GM19395 (cell line): ENCODE data around the gene KPNA6.
"Not testable (repeated sequence)": the region's sequence is repeated elsewhere in the genome, so short reads cannot be mapped to it uniquely, and the experiment has no call there.

ENCODE experiments used
- ATAC-seq: cut with Tn5 transposase; IDR thresholded peaks from one replicate; pipeline ENCODE4 v1.9.1; 2021; ENCODE audit warnings: mild to moderate bottlenecking, moderate library complexity; ENCODE audit not compliant: unreplicated experiment

Gene KPNA6

DNA sequence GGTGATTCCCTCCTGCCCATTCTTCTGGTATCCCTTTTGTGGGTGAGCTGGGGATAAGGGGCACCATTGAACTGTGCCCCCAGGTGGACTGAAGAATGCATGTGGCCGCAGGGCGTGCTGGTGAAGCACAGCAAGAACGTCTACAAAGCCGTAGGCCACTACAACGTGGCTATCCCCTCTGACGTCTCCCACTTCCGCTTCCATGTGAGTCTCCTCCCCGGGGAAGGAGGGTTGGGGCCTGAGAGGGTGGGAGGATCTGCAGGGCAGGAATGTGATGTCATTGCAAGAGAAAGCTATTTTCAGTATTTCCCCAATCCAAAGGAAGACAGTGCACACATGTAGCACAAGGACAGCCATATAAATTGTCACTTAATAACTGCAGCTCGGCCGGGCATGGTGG lies 7.5 kb upstream of the KPNA6 start:
- no peak for ATAC-seq

DNA sequence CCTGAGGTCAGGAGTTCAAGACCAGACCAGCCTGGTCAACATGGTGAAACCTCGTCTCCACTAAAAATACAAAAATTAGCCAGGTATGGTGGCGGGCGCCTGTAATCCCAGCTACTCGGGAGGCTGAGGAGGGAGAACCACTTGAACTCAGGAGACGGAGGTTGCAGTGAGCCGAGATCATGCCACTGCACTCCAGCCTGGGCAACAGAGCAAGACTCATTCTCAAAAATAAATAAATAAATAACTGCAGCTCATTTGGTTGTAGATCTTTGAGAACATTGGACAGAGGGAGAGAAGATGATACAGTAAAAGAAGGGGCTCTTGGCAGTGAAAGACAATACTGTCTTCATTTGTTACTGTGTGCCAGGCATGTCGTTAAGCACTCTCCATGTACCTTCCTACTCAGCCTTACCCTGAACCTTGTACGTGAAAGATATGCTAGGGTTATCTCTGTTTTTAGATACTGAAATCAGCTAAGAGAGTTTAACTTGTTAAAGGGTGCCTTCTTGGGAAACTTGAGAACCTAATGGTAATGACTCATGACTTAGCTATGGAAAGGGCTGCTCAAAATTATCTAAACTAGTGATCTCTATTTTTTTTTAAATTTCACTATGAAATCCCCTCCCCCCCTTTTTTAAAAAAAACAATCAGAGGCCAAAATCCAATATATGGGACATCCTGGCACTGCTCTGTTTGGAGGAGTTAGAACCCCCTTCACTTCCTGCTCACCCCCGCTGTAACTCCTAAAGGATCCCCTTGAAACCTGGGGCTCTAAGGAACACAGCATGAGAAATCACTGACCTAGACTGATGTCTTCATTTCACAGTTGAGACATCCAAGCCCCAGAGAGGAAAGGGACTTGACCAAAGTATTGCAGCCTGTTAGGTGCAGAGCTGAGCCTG lies 6.8 kb upstream of the KPNA6 start:
- no peak for ATAC-seq

DNA sequence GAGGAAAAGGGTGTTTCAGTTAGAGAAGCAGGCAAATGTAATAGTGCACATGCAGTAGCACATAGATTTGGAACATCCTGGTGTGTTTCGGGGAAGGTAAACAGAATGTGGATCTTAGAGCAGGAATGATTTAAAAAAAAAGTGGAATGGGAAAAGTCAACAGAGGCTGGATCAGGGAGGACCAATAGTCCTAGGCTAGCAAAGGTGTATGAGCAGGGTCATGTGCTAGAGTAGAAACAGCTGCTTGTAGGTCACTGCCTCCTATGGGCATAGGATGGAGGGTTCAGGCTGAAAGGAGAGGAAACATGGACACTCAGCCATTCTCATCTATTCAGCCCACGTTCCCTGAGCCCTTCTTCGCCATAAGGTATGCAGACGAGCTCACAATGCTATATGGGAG lies 3.7 kb upstream of the KPNA6 start:
- ATAC-seq: no peak

- ATAC-seq: no peak
Observed at GRCh38 chr1:32105338-32105737, 2.5 kb upstream of the KPNA6 start.

GRCh38 chr1:32106663-32107275 lies 1.1 kb upstream of the KPNA6 start:
- ATAC-seq: no peak

GRCh38 chr1:32111040-32111623 lies 3.3 kb downstream of the KPNA6 start:
- no peak for ATAC-seq

DNA sequence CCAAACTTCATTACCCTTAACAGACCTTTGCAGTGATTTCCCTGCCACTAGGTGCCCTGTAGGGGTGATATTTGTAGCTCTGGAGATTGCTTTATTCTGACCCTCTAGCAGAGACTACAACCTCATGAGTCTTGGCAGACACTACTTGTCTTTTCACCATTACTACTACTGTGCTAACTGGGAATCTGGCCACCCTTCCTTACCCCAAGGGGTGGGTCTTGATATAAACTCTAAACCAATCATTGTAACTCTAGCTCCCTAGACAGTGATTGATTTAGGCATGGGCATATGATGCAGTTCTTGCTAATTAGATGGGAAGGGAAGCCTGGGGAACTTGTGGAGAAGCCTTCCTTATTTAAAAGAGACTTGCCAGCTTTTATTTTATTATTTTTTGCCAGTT lies 3.9 kb downstream of the KPNA6 start:
- ATAC-seq: no peak

DNA sequence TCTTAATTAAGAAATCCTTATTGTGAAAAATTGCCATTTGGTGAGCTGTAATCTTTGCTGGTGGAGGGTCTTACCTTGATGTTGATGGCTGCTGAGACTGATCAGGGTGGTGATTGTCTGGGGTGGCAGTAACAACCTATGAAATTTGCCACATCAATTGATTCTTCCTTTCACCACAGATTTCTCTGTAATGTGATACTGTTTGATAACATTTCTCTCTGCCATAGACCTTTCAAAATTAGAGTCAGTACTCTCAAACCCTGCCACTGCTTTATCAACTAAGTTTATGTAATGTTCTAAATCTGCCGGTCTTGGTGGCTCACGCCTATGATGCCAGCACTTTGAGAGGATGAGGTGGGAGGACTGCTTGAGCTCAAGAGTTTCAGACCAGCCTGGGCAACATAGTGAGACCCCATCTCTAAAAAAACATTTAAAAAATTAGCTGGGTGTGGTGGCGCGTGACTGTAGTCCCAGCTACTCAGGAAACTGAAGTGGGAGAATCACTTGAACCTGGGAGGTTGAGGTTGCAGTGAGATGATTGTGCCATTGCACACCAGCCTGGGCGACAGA lies 5.0 kb downstream of the KPNA6 start:
- ATAC-seq: no peak

DNA sequence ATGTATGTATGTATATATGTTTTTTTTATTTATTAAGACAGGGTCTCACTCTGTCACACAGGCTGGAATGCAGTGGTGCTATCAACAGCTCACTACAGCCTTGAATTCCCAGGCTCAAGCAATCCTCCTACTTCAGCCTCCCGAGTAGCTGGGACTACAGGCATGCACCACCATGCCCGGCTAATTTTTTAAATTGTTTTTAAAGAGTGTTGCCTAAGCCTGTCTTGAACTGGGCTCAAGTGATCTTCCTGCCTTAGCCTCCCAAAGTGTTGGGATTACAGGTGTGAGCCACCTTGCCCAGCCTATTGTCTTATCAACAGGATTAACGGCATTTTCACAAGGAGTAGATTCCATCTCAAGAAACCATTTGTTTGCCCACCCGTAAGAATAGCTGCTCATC lies 5.6 kb downstream of the KPNA6 start:
- ATAC-seq: not testable (repeated sequence)

DNA sequence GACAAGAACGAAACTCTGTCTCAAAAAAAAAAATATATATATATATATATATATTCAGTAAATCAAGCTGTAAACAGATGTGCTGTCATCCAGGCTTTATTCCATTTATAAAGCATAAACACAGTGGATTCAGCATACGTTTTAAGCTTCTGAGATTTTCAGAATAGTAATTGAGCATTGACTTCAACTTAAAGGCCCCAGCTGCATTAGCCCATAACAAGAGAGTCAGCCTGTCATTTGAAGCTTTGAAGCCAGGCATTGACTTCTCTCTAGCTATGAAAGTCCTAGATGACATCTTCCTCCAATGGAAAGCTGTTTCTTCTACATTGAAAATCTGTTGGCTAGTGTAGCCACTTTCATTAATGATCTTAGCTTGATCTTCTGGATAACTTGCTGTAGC lies 6.6 kb downstream of the KPNA6 start:
- ATAC-seq: no peak

DNA sequence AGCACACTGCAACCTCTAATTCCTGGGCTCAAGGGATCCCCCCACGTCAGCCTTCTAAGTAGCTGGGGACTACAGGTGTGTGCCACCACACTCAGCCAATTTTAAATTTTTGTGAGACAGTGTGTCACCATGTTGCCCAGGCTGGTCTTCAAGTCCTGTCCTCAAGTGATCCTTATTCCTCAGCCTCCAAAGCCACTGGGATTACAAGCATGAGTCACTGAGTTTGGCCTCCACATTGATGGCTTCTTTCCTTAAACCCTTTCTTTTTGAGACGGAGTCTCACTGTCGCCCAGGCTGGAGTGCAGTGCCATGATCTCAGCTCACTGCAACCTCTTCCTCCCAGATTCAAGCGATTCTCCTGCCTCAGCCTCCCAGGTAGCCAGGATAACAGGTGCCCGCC lies 7.6 kb downstream of the KPNA6 start:
- ATAC-seq: no peak

DNA sequence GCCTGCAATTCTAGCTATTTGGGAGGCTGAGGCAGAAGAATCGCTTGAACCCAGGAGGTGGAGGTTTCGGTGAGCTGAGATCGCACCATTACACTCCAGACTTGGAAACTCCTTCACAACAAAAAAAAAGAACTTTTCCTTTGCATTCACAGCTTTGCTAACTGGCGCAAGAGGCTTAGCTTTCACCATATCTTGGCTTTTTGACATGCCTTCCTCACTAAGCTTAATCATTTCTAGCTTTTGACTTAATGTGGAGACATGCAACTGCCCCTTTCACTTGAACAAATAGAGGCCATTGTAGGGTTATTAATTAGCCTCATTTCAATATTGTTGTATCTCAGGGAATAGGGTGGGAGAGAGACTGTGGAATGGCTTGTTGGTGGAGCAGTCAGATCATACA lies 8.7 kb downstream of the KPNA6 start:
- ATAC-seq: no peak

DNA sequence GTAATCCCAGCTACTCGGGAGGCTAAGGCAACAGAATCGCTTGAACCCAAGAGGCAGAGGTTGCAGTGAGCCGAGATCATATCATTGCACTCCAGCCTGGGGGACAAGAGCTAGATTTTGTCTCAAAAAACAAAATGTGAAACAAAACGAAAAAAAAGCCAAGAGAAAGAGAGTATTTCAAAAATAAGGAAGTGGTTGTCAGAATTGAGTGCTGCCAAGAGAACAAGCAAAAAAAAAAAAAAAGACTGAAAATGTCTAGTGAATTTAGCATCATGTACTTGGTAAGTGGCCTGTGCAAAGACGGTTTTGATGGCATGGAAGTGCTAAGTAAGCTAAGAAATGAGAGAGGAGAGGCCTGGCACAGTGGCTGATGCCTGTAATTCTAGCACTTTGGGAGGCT lies 14.3 kb downstream of the KPNA6 start:
- no peak for ATAC-seq

DNA sequence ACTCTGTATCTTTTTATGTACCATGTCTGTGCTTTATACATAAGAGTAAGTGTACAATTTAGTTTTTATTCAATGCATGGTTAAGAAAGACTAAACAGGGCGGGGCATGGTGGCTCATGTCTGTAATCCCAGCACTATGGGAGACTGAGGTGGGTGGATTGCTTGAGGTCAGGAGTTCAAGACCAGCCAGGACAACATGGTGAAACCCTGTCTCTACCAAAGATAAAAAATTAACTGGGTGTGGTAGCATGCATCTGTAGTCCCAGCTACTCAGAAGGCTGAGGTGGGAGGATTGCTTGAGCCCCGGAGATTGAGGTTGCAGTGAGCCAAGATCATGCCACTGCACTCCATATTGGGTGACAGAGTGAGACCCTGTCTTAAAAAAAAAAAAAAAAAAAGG lies 15.5 kb downstream of the KPNA6 start:
- not testable (repeated sequence) for ATAC-seq

DNA sequence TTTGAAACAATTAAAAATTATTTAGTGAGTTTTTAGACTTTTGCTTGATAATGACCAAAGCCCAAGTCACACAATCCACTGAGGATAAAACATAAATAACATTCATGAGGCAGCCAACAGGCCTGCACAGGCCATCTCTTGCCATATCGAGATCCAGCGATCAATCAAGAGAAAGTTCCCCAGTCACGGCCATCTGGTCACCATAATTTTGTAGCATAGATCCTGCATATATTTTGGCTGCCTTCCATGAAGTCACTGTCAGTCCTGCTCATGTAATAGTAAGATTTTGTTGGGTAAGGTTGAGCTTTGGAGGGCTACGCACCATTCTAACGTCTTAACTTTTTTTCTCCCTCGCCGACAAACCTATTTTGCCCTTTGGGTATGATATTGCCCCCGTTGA lies 17.5 kb downstream of the KPNA6 start:
- ATAC-seq: no peak

DNA sequence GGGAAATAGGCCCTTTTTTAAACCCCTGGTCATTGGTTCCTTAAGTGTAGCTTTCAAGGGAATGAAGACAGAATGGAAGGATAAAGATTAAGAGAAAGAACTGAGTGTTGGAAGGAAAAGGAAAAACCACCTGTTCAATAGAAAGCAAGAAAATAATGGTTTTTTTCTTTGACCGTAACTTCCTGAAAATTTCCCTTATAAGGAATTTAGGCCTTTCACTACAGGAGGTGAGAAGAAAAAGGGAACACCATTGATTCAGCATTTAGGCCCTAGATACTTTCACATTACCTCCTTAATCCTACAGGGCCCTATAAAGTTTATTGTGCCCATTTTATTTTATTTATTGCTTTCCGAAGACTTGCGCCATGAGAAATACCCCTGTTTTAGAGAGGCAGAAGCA lies 18.9 kb downstream of the KPNA6 start:
- ATAC-seq: no peak

DNA sequence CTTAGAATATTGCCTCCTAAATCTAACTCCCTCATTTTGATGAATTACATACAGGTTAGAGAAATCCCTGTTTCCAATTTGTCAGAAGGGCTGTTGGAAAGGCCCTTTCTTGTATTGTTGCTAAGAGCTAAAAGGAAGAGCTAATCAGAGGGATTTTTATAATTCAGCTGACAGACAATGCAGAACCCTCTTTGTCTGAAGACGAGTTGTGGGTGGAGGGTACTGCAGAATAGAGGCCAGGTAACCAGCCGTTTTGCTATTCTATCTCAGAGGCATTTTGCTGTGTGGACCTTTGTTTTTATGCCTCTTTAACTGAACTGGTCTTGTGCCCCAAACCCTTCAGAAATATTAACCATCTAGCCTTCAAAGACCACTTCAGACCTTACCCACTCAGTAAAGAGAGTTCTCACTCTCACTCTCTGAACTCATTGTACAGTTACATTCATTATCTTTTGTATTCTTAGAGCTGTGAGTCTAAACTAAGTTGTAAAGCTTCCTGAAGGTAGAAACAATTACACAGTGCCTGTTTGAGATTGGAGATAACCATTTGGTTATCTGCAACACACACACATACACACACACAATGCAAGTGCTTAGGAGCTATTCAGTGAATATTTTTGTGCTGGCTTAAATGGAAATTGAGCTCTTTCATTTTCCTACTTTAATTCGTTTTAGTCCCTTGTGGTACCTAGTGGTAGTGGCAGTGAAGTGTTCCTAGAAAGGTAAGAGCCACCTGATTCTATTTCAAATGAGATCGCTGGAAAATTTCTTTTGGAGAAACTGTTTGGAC lies 19.7 kb downstream of the KPNA6 start:
- no peak for ATAC-seq

DNA sequence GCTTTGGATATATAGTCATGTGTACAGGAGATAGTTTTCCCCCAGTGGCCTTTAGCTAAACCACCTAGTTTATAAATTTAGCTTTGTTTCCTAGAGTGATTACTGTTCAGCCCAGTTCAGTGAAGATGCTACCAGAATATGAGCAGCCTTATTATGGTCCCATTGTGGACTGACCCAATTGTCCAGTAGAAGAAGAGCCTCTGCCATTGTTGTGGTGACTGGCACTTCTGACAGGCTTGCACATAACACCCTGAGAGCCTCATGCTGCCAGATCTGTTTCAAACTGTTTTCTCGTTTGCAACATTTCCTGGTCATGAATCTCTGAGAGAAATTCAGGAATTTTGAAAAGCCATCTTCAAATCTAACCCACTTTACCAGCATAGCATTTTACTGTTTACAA lies 20.6 kb downstream of the KPNA6 start:
- ATAC-seq: no peak

DNA sequence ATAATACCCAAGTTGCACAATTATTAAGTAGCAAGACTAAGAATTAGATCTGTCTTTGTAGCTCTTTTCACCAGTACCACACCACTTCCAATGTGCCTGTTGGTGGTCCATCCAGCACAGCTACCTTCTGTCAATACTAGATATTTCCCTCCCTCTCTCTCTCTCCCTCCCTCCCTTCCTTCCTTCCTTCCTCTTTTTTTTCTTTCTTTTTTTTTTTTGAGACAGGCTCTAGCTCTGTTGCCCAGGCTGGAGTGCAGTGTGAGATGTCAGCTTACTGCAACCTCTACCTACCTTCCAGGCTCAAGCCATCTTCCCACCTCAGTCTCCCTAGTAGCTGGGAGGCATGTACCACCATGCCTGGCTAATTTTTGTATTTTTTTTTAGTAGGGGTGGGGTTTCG lies 21.1 kb downstream of the KPNA6 start:
- no peak for ATAC-seq

- ATAC-seq: not testable (repeated sequence)
Observed at GRCh38 chr1:32133950-32134280, 26.1 kb downstream of the KPNA6 start.

DNA sequence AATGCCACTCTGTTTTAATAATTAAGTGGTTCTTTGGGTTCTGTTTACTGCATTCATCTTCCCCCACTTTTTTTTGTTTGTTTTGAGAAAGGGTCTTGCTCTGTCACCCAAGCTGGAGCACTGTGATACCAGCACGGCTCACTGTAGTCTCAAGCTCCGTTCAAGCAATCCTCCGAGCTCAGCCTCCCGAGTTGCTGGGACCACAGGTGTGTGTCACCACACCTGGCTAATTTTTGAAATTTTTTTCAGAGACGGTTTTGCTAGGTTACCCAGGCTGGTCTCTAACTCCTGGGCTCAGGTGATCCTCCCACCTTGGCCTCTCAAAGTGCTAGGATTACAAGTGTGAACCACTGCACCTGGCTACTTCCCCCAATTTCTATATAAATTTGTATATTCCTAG lies 29.3 kb downstream of the KPNA6 start:
- no peak for ATAC-seq
